ENCODE results near the gene TFEB. TPM values are rescaled to one million over a fixed set of nuclear protein-coding genes. Genes with fewer than 3 reads are reported as not detected.

Gene TFEB
- total RNA-seq, 1 donor from 2014 or later, result 0.13 TPM

DNA sequence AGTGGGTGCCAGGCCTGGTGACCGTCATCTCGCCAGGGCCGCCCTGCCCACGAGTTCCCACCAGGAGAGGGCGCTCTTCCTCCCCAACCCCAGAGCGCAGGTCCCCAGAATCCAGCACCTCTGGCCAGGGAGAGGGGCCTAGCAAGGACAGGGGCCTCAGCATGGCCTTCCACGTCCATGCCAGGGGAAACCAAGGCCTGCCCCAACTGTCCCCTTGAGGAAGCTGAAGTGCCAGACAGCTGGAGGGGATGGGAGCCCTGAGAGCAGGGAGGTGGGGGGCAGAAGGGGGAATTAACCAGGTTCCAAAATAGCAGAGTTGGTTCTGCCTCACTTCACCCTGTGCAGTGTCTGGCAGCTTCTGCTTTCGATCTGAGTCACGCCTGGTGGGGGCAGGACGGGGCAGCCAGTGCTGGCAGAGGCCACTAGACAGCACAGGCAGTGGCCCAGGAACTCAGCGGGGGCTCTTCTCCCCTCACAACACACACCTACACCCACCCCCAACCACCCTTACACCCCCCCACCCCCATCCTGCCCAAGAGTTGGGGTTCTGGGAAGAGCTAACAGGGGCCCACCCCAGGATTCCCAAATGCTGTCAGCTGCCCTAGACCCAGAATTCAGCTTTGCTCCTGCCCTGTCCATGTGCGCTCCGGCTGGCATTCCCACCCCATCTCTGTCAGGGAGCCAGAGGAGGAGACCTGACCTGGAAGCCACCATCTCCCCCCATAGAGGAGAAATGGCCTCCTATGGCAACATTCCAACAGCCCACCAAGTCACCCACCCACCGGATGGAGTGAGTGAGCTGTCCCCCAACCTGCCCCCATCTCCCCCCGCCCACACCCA is 29.2 kb downstream of the TFEB start:
- Histone ChIP-seq H3K4me2 (no peak overlapping the region), H3K79me2 (ENCODE audit: low read depth) (no peaks in the 10 kb centered on the region), H3K27ac (no peak overlapping the region), H3K9ac (no peak overlapping the region), H3K36me3 (no peaks in the 10 kb centered on the region), H3K27me3 (no peaks in the 10 kb centered on the region), H3K9me3 (ENCODE audit: low read depth) (no peaks in the 10 kb centered on the region), H3K4me3 (no peak overlapping the region), H4K20me1 (ENCODE audit: low read depth) (no peaks in the 10 kb centered on the region), H3F3A (ENCODE audit: low read depth) (no peaks in the 10 kb centered on the region), H2AFZ (replicated peaks) (peak overlapping the region; percentile 8), H3K4me1 (no peaks in the 10 kb centered on the region)
- no peak overlapping the region for H3K27ac Mint-ChIP-seq
- no peak overlapping the region for H3K4me3 Mint-ChIP-seq
- no peaks in the 10 kb centered on the region for H3K36me3 Mint-ChIP-seq
- H3K9me3 Mint-ChIP-seq, result no peaks in the 10 kb centered on the region
- peaks cover 10% of the 10 kb centered on the region for H3K4me1 Mint-ChIP-seq
- peaks cover 17% of the 10 kb centered on the region for H3K27me3 Mint-ChIP-seq (ENCODE audit: insufficient read depth, low read depth)
- DNase-seq (ENCODE audit: low spot score), result peak; percentile 77
- TF ChIP-seq, protein P1, sequence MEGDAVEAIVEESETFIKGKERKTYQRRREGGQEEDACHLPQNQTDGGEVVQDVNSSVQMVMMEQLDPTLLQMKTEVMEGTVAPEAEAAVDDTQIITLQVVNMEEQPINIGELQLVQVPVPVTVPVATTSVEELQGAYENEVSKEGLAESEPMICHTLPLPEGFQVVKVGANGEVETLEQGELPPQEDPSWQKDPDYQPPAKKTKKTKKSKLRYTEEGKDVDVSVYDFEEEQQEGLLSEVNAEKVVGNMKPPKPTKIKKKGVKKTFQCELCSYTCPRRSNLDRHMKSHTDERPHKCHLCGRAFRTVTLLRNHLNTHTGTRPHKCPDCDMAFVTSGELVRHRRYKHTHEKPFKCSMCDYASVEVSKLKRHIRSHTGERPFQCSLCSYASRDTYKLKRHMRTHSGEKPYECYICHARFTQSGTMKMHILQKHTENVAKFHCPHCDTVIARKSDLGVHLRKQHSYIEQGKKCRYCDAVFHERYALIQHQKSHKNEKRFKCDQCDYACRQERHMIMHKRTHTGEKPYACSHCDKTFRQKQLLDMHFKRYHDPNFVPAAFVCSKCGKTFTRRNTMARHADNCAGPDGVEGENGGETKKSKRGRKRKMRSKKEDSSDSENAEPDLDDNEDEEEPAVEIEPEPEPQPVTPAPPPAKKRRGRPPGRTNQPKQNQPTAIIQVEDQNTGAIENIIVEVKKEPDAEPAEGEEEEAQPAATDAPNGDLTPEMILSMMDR (IDR thresholded peaks at IDR 0.05), result peak; percentile 82
- no peak for TF ChIP-seq EZH2phosphoT487 (IDR thresholded peaks at IDR 0.05)
- TF ChIP-seq EZH2 (IDR thresholded peaks at IDR 0.05), result no peak

DNA sequence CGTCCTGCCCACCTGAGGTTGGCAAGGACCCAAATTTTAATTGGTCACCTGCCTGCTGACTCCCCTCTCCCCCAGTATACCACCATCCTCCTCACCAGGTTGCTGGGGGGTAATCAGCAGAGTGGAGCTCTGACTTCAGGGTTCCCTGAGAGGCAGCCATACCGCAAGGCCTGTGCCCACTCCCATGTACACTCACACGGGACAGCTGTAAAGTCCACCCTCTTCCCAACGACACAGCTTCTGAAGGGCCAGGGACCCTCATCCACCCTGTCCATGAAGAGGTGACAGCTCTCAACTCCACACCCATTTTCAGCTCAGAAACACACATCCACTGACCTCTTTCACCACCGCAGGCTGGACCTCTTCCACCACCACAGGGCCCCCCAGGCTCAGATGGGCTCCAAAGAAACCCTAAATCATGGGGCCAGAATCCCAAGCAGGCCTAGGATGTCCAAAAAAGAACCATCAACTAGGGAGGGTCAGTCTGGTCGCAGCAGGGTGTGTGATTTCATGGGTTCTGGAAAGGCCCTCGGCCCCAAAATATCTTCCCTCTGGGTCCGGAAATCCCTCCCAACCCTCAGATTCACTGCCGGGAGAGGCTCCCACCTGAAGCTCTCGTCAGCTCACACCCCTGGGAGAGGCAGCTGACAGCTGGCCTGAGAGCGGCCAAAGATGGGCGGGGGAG is 30.0 kb downstream of the TFEB start:
- Mint-ChIP-seq H3K27ac (no peak overlapping the region), H3K9me3 (no peaks in the 10 kb centered on the region), H3K36me3 (no peaks in the 10 kb centered on the region), H3K4me1 (peaks cover 18% of the 10 kb centered on the region), H3K27me3 (ENCODE audit: insufficient read depth, low read depth) (peaks cover 17% of the 10 kb centered on the region), H3K4me3 (no peak overlapping the region)
- H3K27ac ChIP-seq, result no peak overlapping the region
- no peak for DNase-seq (ENCODE audit: low spot score)
- no peaks in the 10 kb centered on the region for H3K36me3 ChIP-seq
- no peaks in the 10 kb centered on the region for H3F3A ChIP-seq (ENCODE audit: low read depth)
- H3K4me3 ChIP-seq, result no peak overlapping the region
- H2AFZ ChIP-seq (replicated peaks), result peak overlapping the region; percentile 34
- no peaks in the 10 kb centered on the region for H3K27me3 ChIP-seq
- H3K79me2 ChIP-seq (ENCODE audit: low read depth), result no peaks in the 10 kb centered on the region
- H3K4me1 ChIP-seq, result peaks cover 4% of the 10 kb centered on the region
- no peak overlapping the region for H3K9ac ChIP-seq
- no peak overlapping the region for H3K4me2 ChIP-seq
- TF ChIP-seq EZH2 (IDR thresholded peaks at IDR 0.05) (no peak), EZH2phosphoT487 (IDR thresholded peaks at IDR 0.05) (no peak)
- TF ChIP-seq, protein P1 (IDR thresholded peaks at IDR 0.05), result no peak
- no peaks in the 10 kb centered on the region for H3K9me3 ChIP-seq (ENCODE audit: low read depth)
- H4K20me1 ChIP-seq (ENCODE audit: low read depth), result no peaks in the 10 kb centered on the region

DNA sequence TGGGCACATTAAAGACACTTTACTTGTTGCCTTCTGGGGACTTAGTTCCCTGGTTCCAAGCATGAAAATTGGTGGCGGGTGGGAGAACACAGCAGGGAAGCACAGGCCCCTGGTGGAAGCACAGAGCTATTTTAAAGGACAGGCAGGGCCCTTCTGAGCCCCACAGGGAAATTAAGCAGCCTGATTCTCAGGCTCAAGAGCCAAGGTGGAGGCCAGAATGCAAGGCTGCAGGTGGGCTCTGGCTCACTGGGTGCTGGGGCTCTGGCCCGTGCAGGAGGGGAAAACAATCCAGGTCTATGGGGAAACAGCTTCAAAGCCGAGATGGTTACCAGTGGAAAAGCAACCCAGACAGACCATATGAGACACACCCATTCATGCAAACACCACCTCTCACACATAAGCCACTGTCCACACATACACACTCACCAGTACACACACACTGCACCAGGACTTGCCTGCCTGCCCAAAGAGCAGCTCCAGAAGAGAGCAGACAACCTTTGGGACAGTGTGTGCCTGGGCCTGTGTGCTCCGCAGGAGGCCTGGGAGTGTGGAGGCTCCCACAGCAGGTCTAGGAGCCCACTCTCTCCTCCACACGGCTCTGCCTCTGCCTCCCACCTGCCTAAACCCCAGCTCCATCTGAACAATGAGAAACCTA is 30.6 kb downstream of the TFEB start:
- DNase-seq (ENCODE audit: low spot score), result no peak
- Histone ChIP-seq H3K4me3 (no peak overlapping the region), H3K4me2 (no peak overlapping the region), H2AFZ (replicated peaks) (no peak overlapping the region), H3F3A (ENCODE audit: low read depth) (no peaks in the 10 kb centered on the region), H3K9ac (no peak overlapping the region), H3K27ac (no peak overlapping the region), H3K9me3 (ENCODE audit: low read depth) (no peaks in the 10 kb centered on the region), H4K20me1 (ENCODE audit: low read depth) (no peaks in the 10 kb centered on the region), H3K36me3 (no peaks in the 10 kb centered on the region), H3K79me2 (ENCODE audit: low read depth) (no peaks in the 10 kb centered on the region), H3K4me1 (peaks cover 4% of the 10 kb centered on the region), H3K27me3 (no peaks in the 10 kb centered on the region)
- TF ChIP-seq EZH2 (IDR thresholded peaks at IDR 0.05) (no peak), EZH2phosphoT487 (IDR thresholded peaks at IDR 0.05) (no peak)
- TF ChIP-seq, protein P1 (IDR thresholded peaks at IDR 0.05), result no peak
- Mint-ChIP-seq H3K27ac (no peak overlapping the region), H3K9me3 (no peaks in the 10 kb centered on the region), H3K4me1 (peaks cover 22% of the 10 kb centered on the region), H3K4me3 (no peak overlapping the region), H3K36me3 (no peaks in the 10 kb centered on the region), H3K27me3 (ENCODE audit: insufficient read depth, low read depth) (peaks cover 14% of the 10 kb centered on the region)
